HG03378 (cell line): Measurements from ENCODE around the gene SPTAN1.
A peak's percentile ranks its signal among the peaks of the same experiment; 100 is the strongest.
"Not testable (repeated sequence)": the region's sequence is repeated elsewhere in the genome, so short reads cannot be mapped to it uniquely, and the experiment has no call there.

Experiments used
- ATAC-seq: cut with Tn5 transposase; IDR thresholded peaks from one replicate; pipeline ENCODE4 v1.9.1; 2021; ENCODE audit warnings: mild to moderate bottlenecking, moderate library complexity; ENCODE audit not compliant: unreplicated experiment

SPTAN1 gene

GRCh38 chr9:128552744-128553440, 505 bp downstream of the SPTAN1 start:
- peak; percentile 19 for ATAC-seq

- ATAC-seq: no peak
Measured at GRCh38 chr9:128553728-128554127, 1.3 kb downstream of the SPTAN1 start.

- ATAC-seq: no peak
Measured at GRCh38 chr9:128554155-128554862, 1.9 kb downstream of the SPTAN1 start.

- no peak for ATAC-seq
Measured at GRCh38 chr9:128555180-128555721, 2.9 kb downstream of the SPTAN1 start.

GRCh38 chr9:128556276-128556675, 3.9 kb downstream of the SPTAN1 start:
- no peak for ATAC-seq

- no peak for ATAC-seq
Measured at GRCh38 chr9:128556926-128557634, 4.7 kb downstream of the SPTAN1 start.

- peak; percentile 69 for ATAC-seq
Measured at GRCh38 chr9:128558431-128559310, 6.3 kb downstream of the SPTAN1 start.

- no peak for ATAC-seq
Measured at GRCh38 chr9:128565578-128565977, 13.2 kb downstream of the SPTAN1 start.

- no peak for ATAC-seq
Measured at GRCh38 chr9:128568470-128569078, 16.2 kb downstream of the SPTAN1 start.

GRCh38 chr9:128575469-128575868, 23.1 kb downstream of the SPTAN1 start:
- no peak for ATAC-seq

GRCh38 chr9:128575916-128576315, 23.5 kb downstream of the SPTAN1 start:
- ATAC-seq: no peak

GRCh38 chr9:128577206-128577605, 24.8 kb downstream of the SPTAN1 start:
- ATAC-seq: no peak

GRCh38 chr9:128579194-128579593, 26.8 kb downstream of the SPTAN1 start:
- no peak for ATAC-seq

GRCh38 chr9:128580731-128581130, 28.3 kb downstream of the SPTAN1 start:
- ATAC-seq: no peak

- ATAC-seq: not testable (repeated sequence)
Measured at GRCh38 chr9:128585155-128585554, 32.8 kb downstream of the SPTAN1 start.

GRCh38 chr9:128586934-128587333, 34.5 kb downstream of the SPTAN1 start:
- not testable (repeated sequence) for ATAC-seq

GRCh38 chr9:128587453-128587852, 35.1 kb downstream of the SPTAN1 start:
- no peak for ATAC-seq

GRCh38 chr9:128588581-128589233, 36.3 kb downstream of the SPTAN1 start:
- no peak for ATAC-seq

- no peak for ATAC-seq
Measured at GRCh38 chr9:128593039-128593438, 40.7 kb downstream of the SPTAN1 start.

- ATAC-seq: no peak
Measured at GRCh38 chr9:128593856-128594255, 41.5 kb downstream of the SPTAN1 start.
